GM12878 (cell line): Measurements from ENCODE around the gene KRT32. TPM values are rescaled to one million over a fixed set of nuclear protein-coding genes. Genes with fewer than 3 reads are reported as not detected.

Experiments
- ATAC-seq: fragments of 200-7000 bp; cut with Tn5 transposase; 3 replicates; pipeline ENCODE4 v1.9.1; 2020; ENCODE audit warnings: mild to moderate bottlenecking, moderate library complexity
- BruUV-seq: library from RNA; stranded (reverse); fragments of 400-500 nt; replicated peaks from 2 replicates; lab custom pipeline; 2021; lab: Mats Ljungman, UMichigan
- CTCF ChIA-PET: fragments of 300-600 bp; sonication (Branson Sonifier 250); formaldehyde crosslinking; extraction: SDS; loops from one replicate; lab custom pipeline; 2021; ENCODE audit warnings: inconsistent platforms; lab: Yijun Ruan, JAX
- POLR2A ChIA-PET: fragments of 350-600 bp; formaldehyde crosslinking; extraction: SDS; loops from one replicate; lab custom pipeline; 2021; ENCODE audit warnings: inconsistent platforms; lab: Charles Lee
- RAD21 ChIA-PET: fragments of 300-600 bp; sonication (Branson Sonifier 250); formaldehyde crosslinking; loops from one replicate; lab custom pipeline; 2023; ENCODE audit warnings: antibody characterized with exemption; ENCODE audit not compliant: unreplicated experiment; lab: Charles Lee
- SMC1A ChIA-PET: fragments of 300-600 bp; sonication (Branson Sonifier 250); formaldehyde crosslinking; loops from one replicate; lab custom pipeline; 2023; ENCODE audit not compliant: unreplicated experiment, uncharacterized antibody; lab: Charles Lee
- DNase-seq: peaks from one replicate; pipeline ENCODE4 v3.0.0-alpha.2; 2011; ENCODE audit warnings: low read depth, low spot score
- FAIRE-seq: peaks from 3 replicates; lab custom pipeline; 2011; peaks lifted over from hg19 to GRCh38; lab: Jason Lieb, UNC
- H2AFZ ChIP-seq: 2 replicates; pipeline ENCODE4 v1.6.0; 2011; ENCODE audit warnings: low read depth, low read length, control low read depth; ENCODE audit not compliant: control insufficient read depth
- H3K27ac ChIP-seq: 2 replicates; pipeline ENCODE4 v1.5.1; 2011; ENCODE audit warnings: control low read depth; ENCODE audit not compliant: control insufficient read depth, insufficient read depth
- H3K27me3 ChIP-seq, 2 experiments: replicated peaks in 1 of 2; 2 replicates each; pipeline versions ENCODE4 v1.6.0 to v1.6.1; 2011; ENCODE audit warnings: low read length in 1 of 2; ENCODE audit not compliant: control insufficient read depth in 2 of 2, insufficient read depth in 2 of 2
- H3K36me3 ChIP-seq, 2 experiments: 2 replicates each; pipeline ENCODE4 v1.5.1; 2011; ENCODE audit warnings: low read length in 1 of 2; ENCODE audit not compliant: control insufficient read depth in 2 of 2, insufficient read depth in 2 of 2
- H3K4me1 ChIP-seq: 2 replicates; pipeline ENCODE4 v1.6.1; 2011; ENCODE audit warnings: mild to moderate bottlenecking, low read length, moderate library complexity, mixed read lengths; ENCODE audit not compliant: control insufficient read depth, insufficient read depth
- H3K4me2 ChIP-seq: 2 replicates; pipeline ENCODE4 v1.6.0; 2011; ENCODE audit warnings: control low read depth; ENCODE audit not compliant: control insufficient read depth, insufficient read depth
- H3K4me3 ChIP-seq: fragments of 200-600 bp; sonication (generic); 2 replicates; pipeline ENCODE4 v1.5.1; 2016
- H3K79me2 ChIP-seq: 2 replicates; pipeline ENCODE4 v1.6.0; 2011; ENCODE audit warnings: low read length; ENCODE audit not compliant: control insufficient read depth, insufficient read depth
- H3K9ac ChIP-seq: 2 replicates; pipeline ENCODE4 v1.8.0; 2011; ENCODE audit warnings: low read length, control low read depth, mixed read lengths; ENCODE audit not compliant: control insufficient read depth, insufficient read depth
- H3K9me3 ChIP-seq: replicated peaks from 3 replicates; pipeline ENCODE4 v1.5.1; 2011; ENCODE audit warnings: mild to moderate bottlenecking, low read length; ENCODE audit not compliant: control insufficient read depth, insufficient read depth
- H4K20me1 ChIP-seq: 2 replicates; pipeline ENCODE4 v1.6.0; 2011; ENCODE audit not compliant: control insufficient read depth, insufficient read depth
- BMI1 ChIP-seq: fragments of 450-650 bp; IDR thresholded peaks from 2 replicates; pipeline ENCODE4 v1.6.1; 2016; ENCODE audit warnings: mild to moderate bottlenecking, moderate library complexity, borderline replicate concordance
- CHD1 ChIP-seq: IDR thresholded peaks from 2 replicates; pipeline ENCODE4 v1.6.1; 2012; ENCODE audit warnings: low read depth, low read length, improper control_type of control experiment
- ETV6 ChIP-seq, 2 experiments: fragments of 450-650 bp in 1 of 2; IDR thresholded peaks in 1 of 2; conservative IDR thresholded peaks in 1 of 2; 2 replicates each; pipeline ENCODE4 v1.6.1; 2014; ENCODE audit warnings: antibody characterized with exemption in 1 of 2, borderline replicate concordance in 1 of 2, low read depth in 1 of 2, mild to moderate bottlenecking in 1 of 2, moderate library complexity in 1 of 2
- EZH2 ChIP-seq: IDR thresholded peaks from 2 replicates; pipeline ENCODE4 v1.6.1; 2012; ENCODE audit warnings: low read depth, mild to moderate bottlenecking, control low read depth, inconsistent platforms, low read length, borderline replicate concordance; ENCODE audit not compliant: control insufficient read depth
- HCFC1 ChIP-seq: fragments of 150-350 bp; IDR thresholded peaks from 2 replicates; pipeline ENCODE4 v1.6.1; 2014; ENCODE audit warnings: low read length
- IKZF1 ChIP-seq: fragments of 450-650 bp; conservative IDR thresholded peaks from 2 replicates; pipeline ENCODE4 v1.6.1; 2017; ENCODE audit warnings: antibody characterized with exemption, mild to moderate bottlenecking
- MEF2B ChIP-seq: fragments of 450-650 bp; IDR thresholded peaks from 2 replicates; pipeline ENCODE4 v1.6.1; 2018; ENCODE audit warnings: mild to moderate bottlenecking, moderate library complexity; ENCODE audit not compliant: partially characterized antibody, poor library complexity, severe bottlenecking
- NR2C1 ChIP-seq: fragments of 450-650 bp; IDR thresholded peaks from 2 replicates; pipeline ENCODE4 v1.6.1; 2017; ENCODE audit warnings: antibody characterized with exemption, mild to moderate bottlenecking, moderate library complexity
- NR2F1 ChIP-seq: fragments of 450-650 bp; conservative IDR thresholded peaks from 2 replicates; pipeline ENCODE4 v1.6.1; 2017; ENCODE audit warnings: mild to moderate bottlenecking
- PML ChIP-seq: IDR thresholded peaks from 2 replicates; pipeline ENCODE4 v1.6.1; 2012; ENCODE audit warnings: low read length, inconsistent platforms
- SMC3 ChIP-seq: IDR thresholded peaks from 2 replicates; pipeline ENCODE4 v1.6.1; 2011; ENCODE audit warnings: low read length, improper control_type of control experiment, borderline replicate concordance
- ZBED1 ChIP-seq: IDR thresholded peaks from 2 replicates; pipeline ENCODE4 v1.6.1; 2016; ENCODE audit warnings: borderline replicate concordance
- WGBS: methylation state at CpG from one replicate; pipeline ENCODE4 v1.1.6; 2016; ENCODE audit warnings: low lambda C conversion rate; ENCODE audit not compliant: insufficient replicate concordance, insufficient coverage; ENCODE audit errors: missing lambda C conversion rate; 5-methylcytosine and 5-hydroxymethylcytosine counted together
- in situ Hi-C: fragments of 300-500 bp; cut with MboI; formaldehyde crosslinking; loops from 9 replicates; pipeline ENCODE4 v1.14.3; 2018; ENCODE audit warnings: mixed read lengths
- intact Hi-C: fragments of 100-400 bp; cut with micrococcal nuclease; formaldehyde crosslinking; loops from one replicate; pipeline ENCODE4 v1.14.2; 2022; ENCODE audit not compliant: unreplicated experiment
- polyA plus RNA-seq, 11 experiments: library from polyadenylated mRNA; depleted of rRNA in 4 of 11; unstranded in 6 of 11; stranded (reverse) in 5 of 11; fragments of >200 nt; fragmentation: Nextera tagmentation in 4 of 11; fragmentation: Illumina TruSeq in 1 of 11; extraction: Ambion mirVana in 4 of 11; extraction: Trizol in 1 of 11; gene quantifications; 1 replicate in 1 of 11; 2 replicates in 10 of 11; pipeline versions ENCODE4 v1.2.1 to v1.2.3, GENCODE V29; 2011 to 2016; ENCODE audit warnings: inconsistent platforms in 2 of 11, missing spikeins in 2 of 11, low read depth in 1 of 11
- total RNA-seq, 4 experiments: library from RNA; depleted of rRNA in 3 of 4; stranded (reverse); fragments of >200 nt in 3 of 4; fragmentation: Illumina TruSeq in 1 of 4; extraction: Trizol in 1 of 4; gene quantifications; 2 replicates each; pipeline versions ENCODE4 v1.2.1 to v1.2.3, GENCODE V29; 2013 to 2021
- TF ChIP-seq, protein P1 (sequence below): fragments of 450-650 bp; IDR thresholded peaks from 2 replicates; pipeline ENCODE4 v1.6.1; 2017; ENCODE audit warnings: low read depth, mild to moderate bottlenecking, moderate library complexity
- TF ChIP-seq, protein P2 (sequence below): fragments of 450-650 bp; IDR thresholded peaks from 2 replicates; pipeline ENCODE4 v1.6.1; 2017; ENCODE audit warnings: borderline replicate concordance
- TF ChIP-seq, protein P3 (sequence below): fragments of 450-650 bp; IDR thresholded peaks from 2 replicates; pipeline ENCODE4 v1.6.1; 2017; ENCODE audit warnings: mild to moderate bottlenecking, moderate library complexity

Gene KRT32
- total and polyA plus RNA-seq, 10 of the 15 experiments (the other 5 are each of a cell fraction or from before 2014, with no cell fraction given): not detected

DNA sequence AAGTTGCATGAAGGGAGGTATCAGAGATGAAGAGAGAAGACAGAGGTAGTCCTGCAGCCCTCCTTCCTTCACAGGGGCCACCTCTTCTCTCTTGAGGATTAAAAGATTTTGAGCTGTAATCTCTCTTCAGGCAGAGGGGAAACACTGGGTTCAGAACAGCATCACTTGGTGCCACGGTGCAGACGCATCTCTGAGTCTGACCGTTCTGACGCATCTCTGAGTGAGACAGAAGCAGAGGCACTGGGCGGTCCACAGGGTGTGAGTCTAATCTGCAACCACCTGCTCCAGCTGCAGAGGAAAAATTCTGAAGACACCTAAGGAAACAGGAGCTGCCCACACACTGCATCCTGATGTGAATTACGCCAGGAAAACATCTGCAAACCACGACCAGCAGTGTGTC is 37.5 kb downstream of the KRT32 start:
- Histone ChIP-seq H3K79me2 (no peaks in the 10 kb centered on the region), H3K4me2 (no peak overlapping the region), H3K9me3 (no peaks in the 10 kb centered on the region), H3K9ac (no peak overlapping the region), H3K4me3 (no peak overlapping the region), H3K4me1 (no peaks in the 10 kb centered on the region), H3K36me3 (no peaks in the 10 kb centered on the region), H2AFZ (no peak overlapping the region), H3K27ac (no peak overlapping the region), H3K27me3 (peaks cover 0 to 1% of the 10 kb centered on the region in 2 experiments; a peak in 2 of 4 replicates), H4K20me1 (no peaks in the 10 kb centered on the region)
- no peak for DNase-seq
- CTCF ChIA-PET: no interaction called here
- in situ Hi-C loops: no loop called here
- RAD21 ChIA-PET: no interaction called here
- no peak for ATAC-seq
- POLR2A ChIA-PET: no interaction called here
- BruUV-seq: no TSS peak
- no peak for FAIRE-seq
- SMC1A ChIA-PET: no interaction called here
- WGBS: 36% methylated on average over 7 of the region's 7 CpGs
- intact Hi-C loops: no loop called here
- TF ChIP-seq ZBED1 (no peak), SMC3 (no peak), PML (no peak), NR2C1 (no peak), EZH2 (no peak), ETV6 (conservative IDR thresholded peaks at IDR 0.05 in 1 of 2, IDR thresholded peaks at IDR 0.05 in 1 of 2; ENCODE audit: borderline replicate concordance in 1 of 2, low read depth in 1 of 2) (no peak), NR2F1 (no peak), IKZF1 (no peak), CHD1 (no peak), HCFC1 (no peak), BMI1 (no peak), MEF2B (no peak)
- TF ChIP-seq, protein P1, sequence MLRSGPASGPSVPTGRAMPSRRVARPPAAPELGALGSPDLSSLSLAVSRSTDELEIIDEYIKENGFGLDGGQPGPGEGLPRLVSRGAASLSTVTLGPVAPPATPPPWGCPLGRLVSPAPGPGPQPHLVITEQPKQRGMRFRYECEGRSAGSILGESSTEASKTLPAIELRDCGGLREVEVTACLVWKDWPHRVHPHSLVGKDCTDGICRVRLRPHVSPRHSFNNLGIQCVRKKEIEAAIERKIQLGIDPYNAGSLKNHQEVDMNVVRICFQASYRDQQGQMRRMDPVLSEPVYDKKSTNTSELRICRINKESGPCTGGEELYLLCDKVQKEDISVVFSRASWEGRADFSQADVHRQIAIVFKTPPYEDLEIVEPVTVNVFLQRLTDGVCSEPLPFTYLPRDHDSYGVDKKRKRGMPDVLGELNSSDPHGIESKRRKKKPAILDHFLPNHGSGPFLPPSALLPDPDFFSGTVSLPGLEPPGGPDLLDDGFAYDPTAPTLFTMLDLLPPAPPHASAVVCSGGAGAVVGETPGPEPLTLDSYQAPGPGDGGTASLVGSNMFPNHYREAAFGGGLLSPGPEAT: no peak
- TF ChIP-seq, protein P2, sequence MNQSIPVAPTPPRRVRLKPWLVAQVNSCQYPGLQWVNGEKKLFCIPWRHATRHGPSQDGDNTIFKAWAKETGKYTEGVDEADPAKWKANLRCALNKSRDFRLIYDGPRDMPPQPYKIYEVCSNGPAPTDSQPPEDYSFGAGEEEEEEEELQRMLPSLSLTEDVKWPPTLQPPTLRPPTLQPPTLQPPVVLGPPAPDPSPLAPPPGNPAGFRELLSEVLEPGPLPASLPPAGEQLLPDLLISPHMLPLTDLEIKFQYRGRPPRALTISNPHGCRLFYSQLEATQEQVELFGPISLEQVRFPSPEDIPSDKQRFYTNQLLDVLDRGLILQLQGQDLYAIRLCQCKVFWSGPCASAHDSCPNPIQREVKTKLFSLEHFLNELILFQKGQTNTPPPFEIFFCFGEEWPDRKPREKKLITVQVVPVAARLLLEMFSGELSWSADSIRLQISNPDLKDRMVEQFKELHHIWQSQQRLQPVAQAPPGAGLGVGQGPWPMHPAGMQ: no peak
- TF ChIP-seq, protein P3, sequence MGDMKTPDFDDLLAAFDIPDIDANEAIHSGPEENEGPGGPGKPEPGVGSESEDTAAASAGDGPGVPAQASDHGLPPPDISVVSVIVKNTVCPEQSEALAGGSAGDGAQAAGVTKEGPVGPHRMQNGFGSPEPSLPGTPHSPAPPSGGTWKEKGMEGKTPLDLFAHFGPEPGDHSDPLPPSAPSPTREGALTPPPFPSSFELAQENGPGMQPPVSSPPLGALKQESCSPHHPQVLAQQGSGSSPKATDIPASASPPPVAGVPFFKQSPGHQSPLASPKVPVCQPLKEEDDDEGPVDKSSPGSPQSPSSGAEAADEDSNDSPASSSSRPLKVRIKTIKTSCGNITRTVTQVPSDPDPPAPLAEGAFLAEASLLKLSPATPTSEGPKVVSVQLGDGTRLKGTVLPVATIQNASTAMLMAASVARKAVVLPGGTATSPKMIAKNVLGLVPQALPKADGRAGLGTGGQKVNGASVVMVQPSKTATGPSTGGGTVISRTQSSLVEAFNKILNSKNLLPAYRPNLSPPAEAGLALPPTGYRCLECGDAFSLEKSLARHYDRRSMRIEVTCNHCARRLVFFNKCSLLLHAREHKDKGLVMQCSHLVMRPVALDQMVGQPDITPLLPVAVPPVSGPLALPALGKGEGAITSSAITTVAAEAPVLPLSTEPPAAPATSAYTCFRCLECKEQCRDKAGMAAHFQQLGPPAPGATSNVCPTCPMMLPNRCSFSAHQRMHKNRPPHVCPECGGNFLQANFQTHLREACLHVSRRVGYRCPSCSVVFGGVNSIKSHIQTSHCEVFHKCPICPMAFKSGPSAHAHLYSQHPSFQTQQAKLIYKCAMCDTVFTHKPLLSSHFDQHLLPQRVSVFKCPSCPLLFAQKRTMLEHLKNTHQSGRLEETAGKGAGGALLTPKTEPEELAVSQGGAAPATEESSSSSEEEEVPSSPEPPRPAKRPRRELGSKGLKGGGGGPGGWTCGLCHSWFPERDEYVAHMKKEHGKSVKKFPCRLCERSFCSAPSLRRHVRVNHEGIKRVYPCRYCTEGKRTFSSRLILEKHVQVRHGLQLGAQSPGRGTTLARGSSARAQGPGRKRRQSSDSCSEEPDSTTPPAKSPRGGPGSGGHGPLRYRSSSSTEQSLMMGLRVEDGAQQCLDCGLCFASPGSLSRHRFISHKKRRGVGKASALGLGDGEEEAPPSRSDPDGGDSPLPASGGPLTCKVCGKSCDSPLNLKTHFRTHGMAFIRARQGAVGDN: no peak
